Calu3 (cell line): ENCODE data around the gene TPPP3. TPM values are rescaled to one million over a fixed set of nuclear protein-coding genes. Genes with fewer than 3 reads are reported as not detected.
"Not testable (repeated sequence)": the region's sequence is repeated elsewhere in the genome, so short reads cannot be mapped to it uniquely, and the experiment has no call there.

Experiments used
- BruUV-seq: library from RNA; stranded (reverse); fragments of 400-500 nt; replicated peaks from 2 replicates; lab custom pipeline; 2021; lab: Mats Ljungman, UMichigan
- CTCF ChIA-PET: fragments of 300-600 bp; sonication (Branson Sonifier 250); formaldehyde crosslinking; loops from one replicate; lab custom pipeline; 2022; ENCODE audit warnings: antibody characterized with exemption; lab: Charles Lee
- DNase-seq: peaks from one replicate; pipeline ENCODE4 v3.0.0; 2022
- H3K27ac Mint-ChIP-seq: one replicate; pipeline ENCODE4 v1.8.0; 2022; ENCODE audit warnings: mixed read lengths; ENCODE audit not compliant: unreplicated experiment
- H3K27me3 Mint-ChIP-seq: one replicate; pipeline ENCODE4 v1.8.0; 2022; ENCODE audit warnings: mixed read lengths; ENCODE audit not compliant: unreplicated experiment
- H3K36me3 Mint-ChIP-seq: one replicate; pipeline ENCODE4 v1.8.0; 2022; ENCODE audit warnings: mild to moderate bottlenecking, moderate library complexity, mixed read lengths; ENCODE audit not compliant: insufficient read depth, unreplicated experiment
- H3K4me1 Mint-ChIP-seq: one replicate; pipeline ENCODE4 v1.8.0; 2022; ENCODE audit warnings: mild to moderate bottlenecking, low read depth, mixed read lengths; ENCODE audit not compliant: unreplicated experiment
- H3K4me3 Mint-ChIP-seq: one replicate; pipeline ENCODE4 v1.8.0; 2022; ENCODE audit warnings: mild to moderate bottlenecking, low read depth, moderate library complexity, mixed read lengths; ENCODE audit not compliant: unreplicated experiment
- H3K9me3 Mint-ChIP-seq: one replicate; pipeline ENCODE4 v1.8.0; 2022; ENCODE audit warnings: low read depth, mixed read lengths; ENCODE audit not compliant: unreplicated experiment
- intact Hi-C: fragments of 100-400 bp; cut with micrococcal nuclease; formaldehyde crosslinking; loops from one replicate; pipeline ENCODE4 v1.10.0; 2022; ENCODE audit not compliant: unreplicated experiment
- total RNA-seq: library from RNA; stranded (reverse); gene quantifications from 2 replicates; pipeline ENCODE4 v1.2.3, GENCODE V29; 2022
- TF ChIP-seq, protein P1 (sequence below): fragments of 200-600 bp; IDR thresholded peaks from one replicate; pipeline ENCODE4 v1.8.0; 2022; ENCODE audit warnings: antibody characterized with exemption; ENCODE audit not compliant: unreplicated experiment

TPPP3 gene
- total RNA-seq, 1 experiment from 2014 or later, result 8.5 TPM

DNA sequence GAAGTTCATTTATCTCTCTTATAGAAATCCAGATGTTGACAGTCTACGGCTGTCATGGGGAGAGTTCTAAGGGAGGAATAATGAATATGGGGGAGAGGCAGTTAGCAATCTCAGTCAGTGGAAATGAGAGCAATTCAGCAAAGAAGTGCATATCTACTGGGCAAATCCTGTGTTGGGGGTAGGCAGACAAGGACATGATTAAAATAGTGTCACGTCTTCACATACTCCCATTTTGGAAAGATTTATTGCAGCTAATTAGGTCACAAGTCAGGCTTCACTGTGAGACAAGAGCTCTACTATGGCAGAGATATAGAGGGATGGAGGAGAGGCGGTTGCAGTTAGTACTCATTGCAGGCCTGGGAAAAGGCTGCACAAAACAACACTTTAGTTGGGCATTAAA lies 36.9 kb downstream of the TPPP3 start:
- no peaks in the 10 kb centered on the region for H3K9me3 Mint-ChIP-seq
- intact Hi-C loops, result no loop called here
- no peaks in the 10 kb centered on the region for H3K27me3 Mint-ChIP-seq
- H3K36me3 Mint-ChIP-seq, result no peaks in the 10 kb centered on the region
- TF ChIP-seq, protein P1, sequence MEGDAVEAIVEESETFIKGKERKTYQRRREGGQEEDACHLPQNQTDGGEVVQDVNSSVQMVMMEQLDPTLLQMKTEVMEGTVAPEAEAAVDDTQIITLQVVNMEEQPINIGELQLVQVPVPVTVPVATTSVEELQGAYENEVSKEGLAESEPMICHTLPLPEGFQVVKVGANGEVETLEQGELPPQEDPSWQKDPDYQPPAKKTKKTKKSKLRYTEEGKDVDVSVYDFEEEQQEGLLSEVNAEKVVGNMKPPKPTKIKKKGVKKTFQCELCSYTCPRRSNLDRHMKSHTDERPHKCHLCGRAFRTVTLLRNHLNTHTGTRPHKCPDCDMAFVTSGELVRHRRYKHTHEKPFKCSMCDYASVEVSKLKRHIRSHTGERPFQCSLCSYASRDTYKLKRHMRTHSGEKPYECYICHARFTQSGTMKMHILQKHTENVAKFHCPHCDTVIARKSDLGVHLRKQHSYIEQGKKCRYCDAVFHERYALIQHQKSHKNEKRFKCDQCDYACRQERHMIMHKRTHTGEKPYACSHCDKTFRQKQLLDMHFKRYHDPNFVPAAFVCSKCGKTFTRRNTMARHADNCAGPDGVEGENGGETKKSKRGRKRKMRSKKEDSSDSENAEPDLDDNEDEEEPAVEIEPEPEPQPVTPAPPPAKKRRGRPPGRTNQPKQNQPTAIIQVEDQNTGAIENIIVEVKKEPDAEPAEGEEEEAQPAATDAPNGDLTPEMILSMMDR, result no peak
- CTCF ChIA-PET, result interaction anchor here (0.6 to 1.9 kb wide), 4 partner anchors 41 to 75 kb away, joined by 3 to 5 read pairs (median 3); no protein-coding TSS in a partner anchor
- H3K27ac Mint-ChIP-seq, result peak overlapping the region; percentile 35
- H3K4me1 Mint-ChIP-seq, result peaks cover 33% of the 10 kb centered on the region
- no TSS peak for BruUV-seq
- DNase-seq, result no peak
- no peak overlapping the region for H3K4me3 Mint-ChIP-seq

DNA sequence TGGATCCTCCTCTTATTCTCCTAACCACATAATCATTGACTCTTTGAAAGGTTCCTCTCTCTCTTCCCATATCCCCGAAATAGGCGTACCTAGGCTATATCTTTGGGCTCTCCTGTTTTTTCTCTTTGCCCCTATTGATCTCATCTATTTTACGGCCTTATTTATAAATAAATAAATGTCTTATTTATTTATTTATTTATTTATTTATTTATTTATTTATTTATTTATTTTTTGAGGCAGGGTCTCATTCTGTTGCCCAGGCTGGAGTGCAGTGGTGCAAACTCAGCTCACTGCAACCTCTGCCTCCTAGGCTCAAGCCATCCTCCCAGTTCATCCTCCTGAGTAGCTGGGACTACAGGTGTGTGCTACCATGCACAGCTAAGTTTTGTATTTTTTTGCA lies 40.8 kb downstream of the TPPP3 start:
- intact Hi-C loops, CTCF ChIA-PET, DNase-seq, H3K36me3 Mint-ChIP-seq, H3K9me3 Mint-ChIP-seq, BruUV-seq, H3K27me3 Mint-ChIP-seq, H3K4me3 Mint-ChIP-seq, H3K27ac Mint-ChIP-seq: not testable (repeated sequence)
- peaks cover 24% of the 10 kb centered on the region for H3K4me1 Mint-ChIP-seq

DNA sequence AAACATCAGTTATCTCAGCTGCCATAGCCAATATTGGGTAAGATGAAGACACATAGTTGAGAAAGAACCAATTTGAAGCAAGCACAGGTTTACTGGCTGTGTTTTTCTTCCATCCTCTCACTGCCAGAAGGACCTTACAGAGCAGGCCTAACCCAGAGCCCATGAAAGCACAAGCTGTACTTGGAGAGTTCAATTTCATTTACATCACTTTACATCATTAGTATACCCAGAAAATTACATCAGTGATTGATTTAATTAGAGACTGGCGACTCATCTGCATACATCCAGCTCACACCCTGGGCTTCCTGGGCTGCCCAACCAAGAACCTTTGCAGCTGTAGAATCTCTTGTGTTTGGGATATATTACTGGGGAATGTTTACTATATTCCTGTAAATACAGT lies 43.0 kb downstream of the TPPP3 start:
- Mint-ChIP-seq H3K4me3 (no peak overlapping the region), H3K36me3 (no peaks in the 10 kb centered on the region), H3K4me1 (peaks cover 21% of the 10 kb centered on the region), H3K9me3 (no peaks in the 10 kb centered on the region), H3K27me3 (no peaks in the 10 kb centered on the region), H3K27ac (no peak overlapping the region)
- TF ChIP-seq, protein P1, result no peak
- BruUV-seq, result no TSS peak
- CTCF ChIA-PET, result interaction anchor here (0.8 kb wide), 1 partner anchor 49 kb away, joined by 3 read pairs; no protein-coding TSS in a partner anchor
- intact Hi-C loops, result no loop called here
- DNase-seq, result no peak

DNA sequence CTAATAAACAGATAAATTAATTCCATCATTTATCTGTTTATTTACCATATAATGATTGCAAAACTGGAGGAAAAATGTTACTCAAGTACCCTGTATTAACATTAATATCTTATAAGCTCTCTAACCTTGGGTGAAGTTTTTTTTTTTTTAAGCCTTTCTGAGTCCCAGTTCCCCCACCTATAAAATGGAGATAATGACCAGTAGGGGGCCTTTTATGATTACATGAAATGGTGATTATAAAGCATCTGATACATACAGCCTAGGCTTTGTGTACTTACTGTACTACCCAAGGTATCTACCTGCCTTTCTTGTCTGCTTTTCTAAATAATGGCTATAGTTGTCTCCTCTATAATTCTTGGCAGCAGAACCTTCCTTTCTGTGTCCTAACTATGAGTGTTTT lies 44.1 kb downstream of the TPPP3 start:
- Mint-ChIP-seq H3K9me3 (no peaks in the 10 kb centered on the region), H3K4me3 (no peak overlapping the region), H3K27me3 (no peaks in the 10 kb centered on the region), H3K36me3 (no peaks in the 10 kb centered on the region), H3K4me1 (peaks cover 25% of the 10 kb centered on the region), H3K27ac (no peak overlapping the region)
- DNase-seq, result no peak
- no TSS peak for BruUV-seq
- TF ChIP-seq, protein P1, result peak; percentile 52
- CTCF ChIA-PET, result interaction anchor here (0.5 to 1.4 kb wide), 9 partner anchors 13 to 1742 kb away, joined by 3 to 5 read pairs (median 3); no protein-coding TSS in a partner anchor
- intact Hi-C loops, result loop anchor here (1.0 to 5.0 kb wide), 3 partner anchors 46 to 68 kb away; partner anchors contain the start of gene ZDHHC1

DNA sequence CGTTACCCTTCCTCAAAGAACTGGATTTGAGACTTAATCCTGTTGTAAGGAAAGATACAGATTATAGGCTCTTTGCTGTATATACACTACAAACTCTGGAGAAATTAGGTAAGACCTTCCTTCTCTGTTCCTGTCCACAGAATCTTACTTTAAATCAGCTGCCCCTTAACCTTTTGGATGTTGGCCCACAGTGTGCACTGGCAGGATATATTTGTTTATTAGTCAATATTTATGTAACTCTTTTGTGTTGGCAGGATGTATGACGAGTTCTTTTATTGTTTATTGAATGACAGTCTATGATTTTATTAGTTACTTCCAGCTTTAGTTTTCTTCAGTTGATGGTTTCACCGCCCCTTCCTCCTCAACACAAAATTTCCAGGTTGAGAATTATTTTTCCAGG lies 47.0 kb downstream of the TPPP3 start:
- Mint-ChIP-seq H3K27me3 (no peaks in the 10 kb centered on the region), H3K9me3 (no peaks in the 10 kb centered on the region), H3K36me3 (no peaks in the 10 kb centered on the region), H3K27ac (no peak overlapping the region), H3K4me3 (no peak overlapping the region), H3K4me1 (peaks cover 25% of the 10 kb centered on the region)
- TF ChIP-seq, protein P1, result no peak
- BruUV-seq, result no TSS peak
- DNase-seq, result no peak
- CTCF ChIA-PET, result interaction anchor here (2.6 kb wide), 1 partner anchor 86 kb away, joined by 12 read pairs; no protein-coding TSS in a partner anchor
- intact Hi-C loops, result loop anchor here (5.0 kb wide), 1 partner anchor 71 kb away; the partner anchor contains the start of gene ZDHHC1
